Astrocyte (in vitro differentiated cells and primary cell): Measurements from ENCODE around the gene COG4. TPM values are rescaled to one million over a fixed set of nuclear protein-coding genes. Genes with fewer than 3 reads are reported as not detected.

Experiments used
- DNase-seq: peaks from one replicate; pipeline ENCODE4 v3.0.0-alpha.2; 2010; ENCODE audit warnings: low read depth
- FAIRE-seq: peaks from 2 replicates; lab custom pipeline; 2011; peaks lifted over from hg19 to GRCh38; lab: Jason Lieb, UNC
- H2AFZ ChIP-seq: 2 replicates; pipeline ENCODE4 v1.6.0; 2012; ENCODE audit warnings: low read depth, low read length, inconsistent platforms
- H3K27ac ChIP-seq: 2 replicates; pipeline ENCODE4 v1.5.1; 2011; ENCODE audit warnings: low read depth, low read length, inconsistent platforms
- H3K27me3 ChIP-seq: 2 replicates; pipeline ENCODE4 v1.6.0; 2011; ENCODE audit warnings: low read length, inconsistent platforms; ENCODE audit not compliant: insufficient read depth
- H3K36me3 ChIP-seq: 2 replicates; pipeline ENCODE4 v1.5.1; 2011; ENCODE audit warnings: low read length, inconsistent platforms; ENCODE audit not compliant: insufficient read depth
- H3K4me1 ChIP-seq: 2 replicates; pipeline ENCODE4 v1.5.1; 2011; ENCODE audit warnings: low read length, inconsistent platforms; ENCODE audit not compliant: insufficient read depth
- H3K4me2 ChIP-seq: 2 replicates; pipeline ENCODE4 v1.6.0; 2012; ENCODE audit warnings: low read length, inconsistent platforms
- H3K4me3 ChIP-seq: 2 replicates; pipeline ENCODE4 v1.5.1; 2011; ENCODE audit warnings: low read depth, mild to moderate bottlenecking, low read length, inconsistent platforms; ENCODE audit not compliant: insufficient read depth
- H3K79me2 ChIP-seq: 2 replicates; pipeline ENCODE4 v1.6.0; 2012; ENCODE audit warnings: mild to moderate bottlenecking, low read length, inconsistent platforms; ENCODE audit not compliant: insufficient read depth
- H3K9ac ChIP-seq: 2 replicates; pipeline ENCODE4 v1.6.0; 2012; ENCODE audit warnings: mild to moderate bottlenecking, low read length, inconsistent platforms
- H3K9me3 ChIP-seq: 2 replicates; pipeline ENCODE4 v1.5.1; 2012; ENCODE audit warnings: low read depth, mild to moderate bottlenecking, low read length, inconsistent platforms; ENCODE audit not compliant: insufficient read depth
- H4K20me1 ChIP-seq: 2 replicates; pipeline ENCODE4 v1.6.0; 2012; ENCODE audit warnings: low read length, inconsistent platforms; ENCODE audit not compliant: insufficient read depth
- H3K27ac Mint-ChIP-seq: one replicate; pipeline ENCODE4 v1.8.0; 2021; ENCODE audit warnings: mild to moderate bottlenecking, mixed read lengths; ENCODE audit not compliant: unreplicated experiment
- H3K27me3 Mint-ChIP-seq: one replicate; pipeline ENCODE4 v1.8.0; 2021; ENCODE audit warnings: low read depth, mixed read lengths; ENCODE audit not compliant: unreplicated experiment
- H3K36me3 Mint-ChIP-seq: one replicate; pipeline ENCODE4 v1.8.0; 2021; ENCODE audit warnings: low read depth, mixed read lengths; ENCODE audit not compliant: unreplicated experiment
- H3K4me1 Mint-ChIP-seq: one replicate; pipeline ENCODE4 v1.8.0; 2021; ENCODE audit warnings: low read depth, mixed read lengths; ENCODE audit not compliant: unreplicated experiment
- H3K4me3 Mint-ChIP-seq: one replicate; pipeline ENCODE4 v1.8.0; 2021; ENCODE audit warnings: mild to moderate bottlenecking, moderate library complexity, mixed read lengths; ENCODE audit not compliant: unreplicated experiment
- H3K9me3 Mint-ChIP-seq: one replicate; pipeline ENCODE4 v1.8.0; 2021; ENCODE audit warnings: mild to moderate bottlenecking, mixed read lengths; ENCODE audit not compliant: unreplicated experiment
- CTCF ChIP-seq: IDR thresholded peaks from 2 replicates; pipeline ENCODE4 v1.5.1; 2011; ENCODE audit warnings: low read depth, mild to moderate bottlenecking, inconsistent platforms, low read length, moderate library complexity; ENCODE audit not compliant: insufficient read depth
- EZH2 ChIP-seq: IDR thresholded peaks from 2 replicates; pipeline ENCODE4 v1.6.1; 2012; ENCODE audit warnings: mild to moderate bottlenecking, low read length, inconsistent platforms; ENCODE audit not compliant: insufficient read depth
- total RNA-seq: library from RNA; stranded (reverse); gene quantifications from 2 replicates; pipeline ENCODE4 v1.2.1, GENCODE V29; 2021

Gene COG4
- total RNA-seq, 1 donor from 2014 or later = 42.6 TPM

- H3K9me3 Mint-ChIP-seq = no peaks in the 10 kb centered on the region
- H3K36me3 Mint-ChIP-seq = peaks cover 16% of the 10 kb centered on the region
- H3K4me3 ChIP-seq = no peak overlapping the region
- H3K27ac Mint-ChIP-seq = peak overlapping the region; percentile 78
- peak overlapping the region; percentile 52 for H3K4me2 ChIP-seq
- no peaks in the 10 kb centered on the region for H3K27me3 ChIP-seq
- peak overlapping the region; percentile 19 for H3K9ac ChIP-seq
- no peaks in the 10 kb centered on the region for H3K9me3 ChIP-seq
- H3K4me1 ChIP-seq = peaks cover 19% of the 10 kb centered on the region
- H3K4me1 Mint-ChIP-seq = peaks cover 27% of the 10 kb centered on the region
- peak; percentile 72 for TF ChIP-seq CTCF
- TF ChIP-seq EZH2 = no peak
- H3K79me2 ChIP-seq = peaks cover 98% of the 10 kb centered on the region
- H4K20me1 ChIP-seq = peaks cover 83% of the 10 kb centered on the region
- no peaks in the 10 kb centered on the region for H3K27me3 Mint-ChIP-seq
- FAIRE-seq (no peak), DNase-seq (peak; percentile 52)
- peak overlapping the region; percentile 33 for H3K27ac ChIP-seq
- no peak overlapping the region for H2AFZ ChIP-seq
- peak overlapping the region; percentile 40 for H3K4me3 Mint-ChIP-seq
- peaks cover 52% of the 10 kb centered on the region for H3K36me3 ChIP-seq
These were observed 5.9 kb upstream of the COG4 start for GRCh38 chr16:70529051-70529777.

- Mint-ChIP-seq H3K27me3 (no peaks in the 10 kb centered on the region), H3K9me3 (no peaks in the 10 kb centered on the region), H3K27ac (no peak overlapping the region), H3K4me3 (peak overlapping the region; percentile 73), H3K36me3 (peaks cover 12% of the 10 kb centered on the region), H3K4me1 (peaks cover 28% of the 10 kb centered on the region)
- no peak for FAIRE-seq
- H2AFZ ChIP-seq = no peak overlapping the region
- H3K9ac ChIP-seq = peak overlapping the region; percentile 55
- H3K4me3 ChIP-seq = peak overlapping the region; percentile 37
- TF ChIP-seq EZH2 (no peak), CTCF (no peak)
- no peak for DNase-seq
- peak overlapping the region; percentile 95 for H3K4me2 ChIP-seq
- H3K36me3 ChIP-seq = peaks cover 36% of the 10 kb centered on the region
- peaks cover 97% of the 10 kb centered on the region for H3K79me2 ChIP-seq
- peaks cover 66% of the 10 kb centered on the region for H4K20me1 ChIP-seq
- H3K9me3 ChIP-seq = no peaks in the 10 kb centered on the region
- H3K4me1 ChIP-seq = peaks cover 20% of the 10 kb centered on the region
- no peaks in the 10 kb centered on the region for H3K27me3 ChIP-seq
- H3K27ac ChIP-seq = no peak overlapping the region
These were observed 4.1 kb upstream of the COG4 start for GRCh38 chr16:70527315-70527996.

- peaks cover 10% of the 10 kb centered on the region for H3K36me3 Mint-ChIP-seq
- no peak for FAIRE-seq
These were observed 3.0 kb upstream of the COG4 start for GRCh38 chr16:70526403-70526802.

More at GRCh38 chr16:70526403-70526802, 3.0 kb upstream of the COG4 start:
- Histone ChIP-seq H3K27me3 (no peaks in the 10 kb centered on the region), H3K79me2 (peaks cover 97% of the 10 kb centered on the region), H3K9me3 (no peaks in the 10 kb centered on the region), H2AFZ (no peak overlapping the region), H3K9ac (peak overlapping the region; percentile 55), H3K4me1 (peaks cover 23% of the 10 kb centered on the region), H4K20me1 (peaks cover 57% of the 10 kb centered on the region), H3K36me3 (peaks cover 28% of the 10 kb centered on the region), H3K27ac (no peak overlapping the region), H3K4me2 (peak overlapping the region; percentile 95), H3K4me3 (peak overlapping the region; percentile 50)
- TF ChIP-seq CTCF (no peak), EZH2 (no peak)
- no peaks in the 10 kb centered on the region for H3K9me3 Mint-ChIP-seq
- peak overlapping the region; percentile 73 for H3K4me3 Mint-ChIP-seq
- no peak for DNase-seq
- peaks cover 32% of the 10 kb centered on the region for H3K4me1 Mint-ChIP-seq
- H3K27ac Mint-ChIP-seq = no peak overlapping the region
- no peaks in the 10 kb centered on the region for H3K27me3 Mint-ChIP-seq
